SHP77 (cell line): ENCODE results near the gene LNX1.
"Not testable (repeated sequence)": the region's sequence is repeated elsewhere in the genome, so short reads cannot be mapped to it uniquely, and the experiment has no call there.

ENCODE experiments used
- DNase-seq, 2 experiments: peaks; one replicate each; lab custom pipeline; 2025; lab: John Stamatoyannopoulos, UW

Gene LNX1

GRCh38 chr4:53497487-53498244, 93.6 kb downstream of the LNX1 start:
- no peak for DNase-seq

- no peak for DNase-seq
These were observed 96.4 kb downstream of the LNX1 start for GRCh38 chr4:53494851-53495250.

DNA sequence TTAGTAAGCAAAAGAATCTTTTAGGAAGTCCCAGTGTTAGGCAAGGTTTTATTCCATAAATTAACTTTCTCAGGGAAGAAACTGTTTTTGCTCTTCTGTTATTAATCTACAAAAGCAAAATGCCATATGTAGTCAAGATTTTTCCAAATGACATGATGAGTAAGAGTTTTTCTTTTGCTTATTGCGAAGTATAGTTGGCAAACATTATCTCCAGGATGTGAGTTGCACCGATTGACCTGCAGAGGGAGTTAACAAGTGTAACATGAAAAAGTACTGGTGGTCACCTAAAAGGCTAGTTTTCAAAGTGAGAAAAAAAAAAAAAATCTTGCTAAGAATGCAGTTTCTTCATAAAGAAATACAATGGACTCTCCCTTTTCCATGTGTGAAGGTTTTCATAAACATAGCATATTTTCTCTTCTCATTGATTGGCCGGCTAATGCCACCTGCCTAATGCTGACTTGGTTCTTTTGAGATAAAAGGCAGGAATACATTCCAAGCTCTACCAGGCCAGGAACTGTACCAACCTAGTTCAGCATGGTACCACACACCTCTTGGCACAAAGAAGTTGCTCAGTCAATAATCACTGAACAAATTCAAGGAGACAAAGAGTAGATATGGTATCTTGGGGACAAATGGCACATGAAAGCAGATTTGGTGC, 100.2 kb downstream of the LNX1 start:
- peak; percentile 40 to 45 for DNase-seq

- no peak for DNase-seq
These were observed 100.9 kb downstream of the LNX1 start for GRCh38 chr4:53490161-53490956.

DNA sequence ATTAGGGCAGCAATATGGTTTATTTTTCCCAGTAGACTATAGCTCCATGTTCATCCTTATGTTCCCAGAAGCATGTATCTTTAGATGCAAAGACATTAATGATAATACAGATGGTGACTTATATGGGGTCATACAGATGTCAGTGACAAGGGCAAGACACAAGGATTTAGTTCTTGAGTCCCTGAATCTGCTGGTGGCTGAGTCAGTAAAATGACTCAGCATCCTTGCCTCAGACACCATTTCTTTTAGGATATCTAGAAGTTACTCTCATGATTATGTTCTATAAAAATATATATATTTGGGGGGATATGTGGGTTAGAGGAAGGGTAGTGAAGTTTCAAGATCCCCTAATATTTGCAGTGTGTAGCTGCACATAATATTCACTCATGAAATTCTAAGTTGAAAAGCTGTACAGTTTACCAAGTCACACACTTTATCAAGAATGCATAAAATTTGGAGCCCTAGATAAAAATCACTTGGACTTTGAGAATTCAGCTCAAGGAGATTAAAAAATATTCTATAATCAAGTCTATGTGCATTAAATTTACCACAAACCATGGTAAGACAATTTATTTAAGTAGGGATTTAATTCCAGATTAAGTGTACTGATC, 101.9 kb downstream of the LNX1 start:
- DNase-seq: no peak

- no peak for DNase-seq
These were observed 103.5 kb downstream of the LNX1 start for GRCh38 chr4:53487766-53488165.

GRCh38 chr4:53485658-53486040, 105.6 kb downstream of the LNX1 start:
- DNase-seq: no peak

- DNase-seq: no peak
These were observed 106.2 kb downstream of the LNX1 start for GRCh38 chr4:53484911-53485657.

DNA sequence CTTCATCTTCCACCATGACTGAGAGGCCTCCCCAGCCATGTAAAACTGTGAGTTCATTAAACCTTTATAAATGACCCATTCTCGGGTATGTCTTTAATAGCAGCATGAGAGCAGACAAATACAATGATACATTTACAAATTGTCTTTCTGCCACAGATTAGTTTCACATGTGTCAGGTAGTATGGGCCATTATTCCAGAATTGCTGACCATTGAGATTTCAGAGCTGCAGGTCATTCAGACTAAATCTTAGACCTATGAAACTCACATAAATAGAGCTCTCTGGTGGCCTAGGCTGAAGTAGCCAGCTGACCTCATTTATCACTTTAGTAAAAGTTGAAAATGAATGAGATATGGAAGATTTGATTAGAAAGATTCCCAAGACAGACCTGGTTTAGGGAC, 108.0 kb downstream of the LNX1 start:
- no peak for DNase-seq

GRCh38 chr4:53481586-53481985, 109.7 kb downstream of the LNX1 start:
- DNase-seq: no peak

GRCh38 chr4:53480909-53481308, 110.4 kb downstream of the LNX1 start:
- DNase-seq: no peak

DNA sequence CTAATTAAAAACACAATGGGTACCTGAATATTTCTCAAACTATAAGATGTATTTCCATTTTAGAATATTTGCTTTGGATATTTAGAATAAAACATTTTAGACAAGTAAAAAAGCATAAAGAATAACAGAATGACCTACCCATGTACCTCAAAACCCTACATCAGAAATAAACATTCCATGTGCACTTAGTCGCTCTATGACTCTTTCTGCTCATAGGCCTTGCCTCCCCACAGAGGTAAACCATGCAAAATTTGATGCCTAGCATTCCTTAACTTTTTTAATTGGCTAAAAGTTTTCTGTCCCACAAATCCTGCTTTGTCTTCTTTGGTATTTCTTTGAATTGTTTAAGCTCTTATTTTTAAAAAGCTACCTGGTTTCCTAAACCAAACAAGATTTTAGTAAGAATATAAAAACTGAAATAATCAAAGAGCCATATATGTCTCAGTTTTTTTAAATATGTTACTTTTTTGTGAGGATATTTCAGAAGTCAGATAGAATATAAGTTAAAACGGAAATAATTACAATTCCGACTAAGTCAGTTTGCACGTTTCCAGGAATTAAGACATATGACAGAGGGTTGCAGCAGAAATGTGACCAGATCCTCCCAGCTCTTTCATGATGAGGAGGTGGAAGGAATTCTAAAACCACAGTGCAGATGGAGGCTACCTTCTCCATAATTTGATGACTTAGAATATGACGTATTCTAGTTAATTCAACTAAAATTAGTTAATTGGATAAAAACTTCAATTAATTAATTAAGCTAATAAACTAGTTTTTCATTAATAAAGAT, 111.4 kb downstream of the LNX1 start:
- DNase-seq: no peak

DNA sequence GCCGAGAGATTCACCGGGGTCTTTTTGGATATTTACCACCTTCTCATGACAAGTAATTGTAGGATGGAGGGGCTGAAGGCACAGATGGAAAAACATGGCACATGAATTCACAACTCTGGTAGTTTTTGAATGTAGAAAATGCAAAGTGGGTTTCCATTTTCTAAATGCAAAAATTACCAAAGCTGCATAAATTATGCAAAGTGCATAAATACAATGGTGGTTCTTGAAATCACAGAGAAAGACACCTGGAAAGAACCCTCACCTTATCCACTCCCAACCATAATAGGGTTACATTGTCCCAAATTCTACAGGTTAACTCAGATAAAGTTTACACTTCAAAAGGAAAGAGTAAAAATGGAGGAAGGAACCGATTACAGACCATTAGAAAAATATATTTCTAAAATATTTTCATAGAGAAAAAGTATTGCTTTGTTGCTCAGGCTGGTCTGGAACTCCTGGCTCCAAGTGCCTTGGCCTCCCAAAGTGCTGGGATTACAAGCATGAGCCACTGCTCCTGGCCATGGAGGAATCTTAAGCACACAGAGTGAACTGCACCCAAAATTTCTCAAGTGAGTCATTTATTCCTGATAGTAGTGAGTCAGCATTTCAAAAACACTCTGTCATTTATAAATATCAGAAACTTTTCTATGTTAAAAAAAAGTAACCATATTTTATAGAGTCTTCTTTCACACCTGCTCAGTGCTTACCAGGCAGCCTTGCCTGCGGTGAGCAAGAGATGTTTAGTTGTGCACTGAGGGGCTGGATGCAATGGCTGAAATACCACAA, 112.4 kb downstream of the LNX1 start:
- DNase-seq: no peak

- no peak for DNase-seq
These were observed 113.7 kb downstream of the LNX1 start for GRCh38 chr4:53477636-53478035.

DNA sequence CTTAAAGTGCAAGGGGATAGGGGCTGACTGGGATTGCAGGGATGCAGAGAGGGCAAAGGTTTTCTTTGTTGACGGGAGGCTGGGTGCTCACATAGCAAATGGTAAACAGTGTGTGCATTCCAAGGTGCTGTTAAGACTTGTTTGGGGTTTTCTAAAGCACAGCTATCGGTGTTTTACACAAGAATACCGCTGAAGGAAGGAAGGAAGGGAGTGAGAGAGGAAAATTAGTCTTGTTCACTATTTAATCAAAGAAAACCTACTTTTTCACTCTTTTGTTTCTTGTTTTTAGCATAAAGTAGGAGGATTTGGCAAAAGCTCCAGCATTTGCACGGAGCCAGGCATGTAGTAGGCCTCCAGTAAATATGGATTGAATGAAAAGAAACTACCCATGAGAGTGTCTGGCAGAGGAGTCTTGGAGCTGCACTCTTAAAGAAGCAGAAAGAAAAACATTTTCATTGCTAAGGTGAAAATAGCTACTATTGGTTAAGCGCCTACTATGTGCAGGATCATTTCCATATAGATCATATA, 114.2 kb downstream of the LNX1 start:
- DNase-seq: no peak

DNA sequence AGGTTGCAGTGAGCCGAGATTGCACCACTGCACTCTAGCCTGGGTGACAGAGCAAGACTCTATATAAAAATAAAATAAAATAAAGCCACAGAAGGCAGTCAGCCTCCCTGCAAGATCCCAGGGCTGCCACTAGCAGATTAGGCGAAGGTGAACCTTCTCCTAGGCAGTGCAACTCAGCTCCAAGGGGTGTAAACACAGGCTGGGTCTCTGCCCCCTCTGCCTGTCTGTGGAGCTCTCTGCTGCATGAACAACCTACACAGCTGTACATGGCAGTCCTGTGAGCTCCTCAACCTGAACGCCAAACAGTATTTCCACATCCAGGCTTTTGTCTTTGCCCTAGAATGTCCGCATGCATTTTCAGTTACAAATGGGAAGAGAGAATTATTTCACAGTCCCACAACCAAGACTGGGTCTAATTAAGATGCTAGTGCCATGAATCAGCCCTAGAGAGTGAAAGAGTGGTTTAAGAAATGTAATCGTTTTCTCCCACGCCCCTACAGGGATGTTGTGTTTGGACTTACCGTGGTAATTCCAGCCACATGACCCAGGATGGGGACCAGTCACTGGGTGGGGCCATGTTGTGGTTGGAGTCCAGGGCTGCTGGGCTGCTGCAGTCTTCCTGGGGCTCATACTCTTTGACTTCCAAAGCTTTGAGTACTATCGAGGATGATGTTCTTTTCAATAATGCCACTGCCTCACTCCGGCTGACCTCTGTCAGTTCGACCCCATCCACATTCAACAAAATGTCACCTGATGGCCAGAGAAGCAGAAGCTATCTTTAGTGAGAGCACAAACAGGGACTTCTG, 114.9 kb downstream of the LNX1 start:
- DNase-seq: no peak

DNA sequence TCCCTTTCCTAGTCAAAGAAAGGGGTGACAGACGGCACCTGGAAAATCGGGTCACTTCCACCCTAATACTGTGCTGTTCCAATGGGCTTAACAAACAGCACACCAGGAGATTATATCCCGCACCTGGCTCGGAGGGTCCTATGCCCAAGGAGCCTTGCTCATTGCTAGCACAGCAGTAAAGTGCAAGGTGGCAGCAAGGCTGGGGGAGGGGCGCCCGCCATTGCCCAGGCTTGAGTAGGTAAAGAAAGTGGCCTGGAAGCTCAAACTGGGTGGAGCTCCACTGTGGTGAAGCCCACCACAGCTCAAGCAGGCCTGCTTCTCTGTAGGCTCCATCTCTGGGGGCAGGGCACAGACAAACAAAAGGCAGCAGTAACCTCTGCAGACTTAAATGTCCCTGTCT, 124.7 kb downstream of the LNX1 start:
- DNase-seq: not testable (repeated sequence)

DNA sequence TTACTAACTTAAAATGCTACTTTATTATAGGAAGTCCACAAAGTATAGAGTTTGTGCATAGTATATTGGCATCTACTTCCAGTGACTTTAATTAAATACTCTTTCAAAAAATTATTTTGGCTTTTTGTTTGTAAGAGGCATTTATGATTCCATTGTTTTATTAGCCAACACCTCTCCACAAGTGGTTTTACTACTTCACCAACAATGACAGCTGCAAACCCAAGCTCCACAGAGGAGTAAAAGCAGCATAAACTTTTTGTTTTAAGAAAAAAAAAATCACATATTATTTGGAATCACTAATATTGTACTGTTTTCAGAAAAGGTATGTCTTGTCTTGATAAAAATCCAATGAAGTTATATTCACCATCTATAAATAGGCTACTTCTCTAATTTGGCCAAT, 125.4 kb downstream of the LNX1 start:
- no peak for DNase-seq

- DNase-seq: no peak
These were observed 126.0 kb downstream of the LNX1 start for GRCh38 chr4:53465281-53465680.
